GM12873 (cell line): ENCODE measurements around the gene ZNF180.

Source experiments
- CTCF ChIP-seq: IDR thresholded peaks from 2 replicates; pipeline ENCODE4 v1.5.1; 2012; ENCODE audit warnings: low read depth, mild to moderate bottlenecking, moderate library complexity, low read length, control low read depth; ENCODE audit not compliant: insufficient read depth; ENCODE audit errors: missing control alignments

The ZNF180 gene

GRCh38 chr19:44496711-44497110 lies 3.6 kb downstream of the ZNF180 start:
- no peak for TF ChIP-seq CTCF

GRCh38 chr19:44476559-44477408 lies 23.5 kb downstream of the ZNF180 start:
- no peak for TF ChIP-seq CTCF

- no peak for TF ChIP-seq CTCF
Observed at GRCh38 chr19:44455100-44455499, 45.2 kb downstream of the ZNF180 start.

GRCh38 chr19:44452367-44452766 lies 48.0 kb downstream of the ZNF180 start:
- no peak for TF ChIP-seq CTCF

GRCh38 chr19:44451687-44452086 lies 48.6 kb downstream of the ZNF180 start:
- TF ChIP-seq CTCF, result no peak

- TF ChIP-seq CTCF, result no peak
Observed at GRCh38 chr19:44447916-44448674, 52.2 kb downstream of the ZNF180 start, which contains the start of gene ZNF229. TSS of gene ZNF229 (minus strand) at chr19:44448472. CDS start at chr19:44442847, 5,625 bp downstream.

GRCh38 chr19:44438441-44438840 lies 61.9 kb downstream of the ZNF180 start:
- TF ChIP-seq CTCF, result no peak
